GM12872 (cell line): ENCODE data around the gene PIP5K1A.

Source experiments
- CTCF ChIP-seq: IDR thresholded peaks from 3 replicates; pipeline ENCODE4 v1.5.1; 2011; ENCODE audit warnings: low read depth, mild to moderate bottlenecking, low read length, moderate library complexity; ENCODE audit not compliant: insufficient read depth

The PIP5K1A gene

GRCh38 chr1:151164732-151165280 is 33.5 kb upstream of the PIP5K1A start:
- no peak for TF ChIP-seq CTCF

- no peak for TF ChIP-seq CTCF
Measured at GRCh38 chr1:151165281-151165737, 33.0 kb upstream of the PIP5K1A start.

- TF ChIP-seq CTCF: no peak
Measured at GRCh38 chr1:151165738-151166504, 32.4 kb upstream of the PIP5K1A start, which contains the start of the genes LYSMD1 and SCNM1. Gene LYSMD1 (minus strand): TSS chr1:151165902. CDS start chr1:151165258, 644 bp downstream. Gene SCNM1 (plus strand): TSS chr1:151166144. CDS start chr1:151166153, 9 bp downstream.

GRCh38 chr1:151166505-151166956 is 31.8 kb upstream of the PIP5K1A start:
- no peak for TF ChIP-seq CTCF

GRCh38 chr1:151167116-151167515 is 31.2 kb upstream of the PIP5K1A start:
- no peak for TF ChIP-seq CTCF

GRCh38 chr1:151171190-151171589 is 27.2 kb upstream of the PIP5K1A start:
- TF ChIP-seq CTCF: no peak

- TF ChIP-seq CTCF: no peak
Measured at GRCh38 chr1:151175041-151175741, 23.2 kb upstream of the PIP5K1A start.
